ENCODE results near the gene OSM. TPM values are rescaled to one million over a fixed set of nuclear protein-coding genes. Genes with fewer than 3 reads are reported as not detected.

Gene OSM
- total RNA-seq, result 10 to 100 TPM; 15.5 to 38.7 TPM

DNA sequence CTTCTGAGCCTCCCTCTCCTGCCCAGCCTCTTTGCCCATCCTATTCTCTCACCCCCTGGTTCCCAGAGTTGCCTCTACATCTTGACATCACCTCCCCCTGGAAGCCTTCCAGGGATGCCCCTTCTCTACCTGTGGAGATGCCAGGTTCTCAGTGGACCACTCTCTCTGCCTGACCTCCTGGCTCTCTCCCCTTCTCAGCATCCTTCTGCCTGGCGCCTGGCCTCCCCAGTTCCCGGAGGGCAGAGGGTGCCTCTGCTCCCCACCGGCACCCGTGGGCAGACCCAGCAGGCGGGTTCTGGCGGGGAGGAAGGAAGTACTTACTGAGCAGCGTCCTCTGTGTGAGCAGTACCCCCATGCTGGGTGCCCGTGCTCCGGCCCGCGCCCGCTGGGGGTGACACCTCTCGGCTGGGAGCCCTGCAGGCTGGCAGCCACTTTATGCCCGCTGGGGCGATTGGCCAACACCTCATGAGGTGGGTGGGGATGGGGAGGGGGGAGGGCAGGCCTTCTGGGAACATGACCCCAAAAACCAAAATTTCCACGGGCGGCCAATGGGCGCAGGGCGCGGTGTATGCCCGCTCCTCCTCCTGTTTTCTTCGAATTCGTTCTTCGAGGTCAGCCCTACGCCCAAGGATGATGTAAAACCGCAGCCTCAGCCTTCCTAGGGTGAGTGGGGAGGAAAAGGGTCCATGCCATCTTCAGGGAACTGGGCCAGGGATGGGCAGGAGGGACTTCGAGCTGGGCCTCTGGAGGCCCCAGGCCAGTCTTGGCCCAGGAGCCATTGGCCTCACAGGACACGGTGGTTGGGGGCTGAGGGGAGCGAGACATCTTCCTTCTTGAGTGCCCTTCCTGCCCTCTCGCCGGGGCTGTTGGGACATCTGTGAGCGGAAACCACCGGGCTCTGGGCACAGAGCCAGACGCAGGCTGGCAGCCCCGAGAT, at the start of gene OSM:
Gene OSM (minus strand): TSS at position 407 of the 937 bp plus-strand sequence. CDS start 52 bp downstream, at position 355.
- peak within 1 kb of the TSS; percentile 94 to 97 for H3K27ac Mint-ChIP-seq
- peak within 1 kb of the TSS; percentile 91 for H3K4me3 Mint-ChIP-seq
- no peaks in the 10 kb centered on the region for H3K9me3 Mint-ChIP-seq
- peaks cover 31 to 42% of the 10 kb centered on the region in 2 donors for H3K4me1 Mint-ChIP-seq (ENCODE audit: low read depth in 2 of 2)
- peak; percentile 64 to 72 for ATAC-seq
- DNase-seq (ENCODE audit: low spot score), result peak; percentile 85
- no peaks in the 10 kb centered on the region for H3K27me3 Mint-ChIP-seq
- no peaks in the 10 kb centered on the region for H3K36me3 Mint-ChIP-seq

DNA sequence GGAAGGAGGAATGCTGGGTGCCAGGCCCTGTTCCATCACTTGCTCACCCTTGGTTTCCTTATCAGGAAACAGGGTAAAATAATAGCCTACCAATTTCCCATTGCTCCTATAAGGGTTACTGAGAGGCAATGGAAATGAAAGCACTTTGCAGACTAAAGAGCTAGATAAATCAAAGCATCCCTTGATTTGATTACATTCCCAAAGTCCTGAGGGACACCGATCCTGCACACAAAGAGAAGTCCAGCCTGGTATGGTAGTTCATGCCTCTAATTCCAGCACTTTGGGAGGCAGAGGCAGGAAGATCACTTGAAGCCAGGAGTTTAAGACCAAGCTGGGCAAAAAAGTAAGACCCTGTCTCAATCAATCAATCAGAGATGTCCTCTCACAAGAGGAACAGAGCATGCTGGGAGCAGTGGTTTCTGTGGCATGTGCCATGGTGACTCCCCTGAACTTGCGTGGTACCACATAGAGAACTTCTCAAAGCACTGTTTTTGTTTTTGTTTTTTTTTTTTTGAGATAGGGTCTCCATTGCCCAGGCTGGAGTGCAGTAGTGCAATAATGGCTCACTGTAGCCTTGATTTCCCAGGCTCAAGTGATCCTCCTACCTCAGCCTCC, 49.4 kb upstream of the OSM start:
- Mint-ChIP-seq H3K27ac (peak overlapping the region; percentile 74 to 83), H3K4me3 (no peak overlapping the region), H3K9me3 (no peaks in the 10 kb centered on the region), H3K27me3 (no peaks in the 10 kb centered on the region), H3K36me3 (no peaks in the 10 kb centered on the region), H3K4me1 (ENCODE audit: low read depth in 2 of 2) (peaks cover 76 to 80% of the 10 kb centered on the region in 2 donors)
- ATAC-seq, result no peak
- no peak for DNase-seq (ENCODE audit: low spot score)

DNA sequence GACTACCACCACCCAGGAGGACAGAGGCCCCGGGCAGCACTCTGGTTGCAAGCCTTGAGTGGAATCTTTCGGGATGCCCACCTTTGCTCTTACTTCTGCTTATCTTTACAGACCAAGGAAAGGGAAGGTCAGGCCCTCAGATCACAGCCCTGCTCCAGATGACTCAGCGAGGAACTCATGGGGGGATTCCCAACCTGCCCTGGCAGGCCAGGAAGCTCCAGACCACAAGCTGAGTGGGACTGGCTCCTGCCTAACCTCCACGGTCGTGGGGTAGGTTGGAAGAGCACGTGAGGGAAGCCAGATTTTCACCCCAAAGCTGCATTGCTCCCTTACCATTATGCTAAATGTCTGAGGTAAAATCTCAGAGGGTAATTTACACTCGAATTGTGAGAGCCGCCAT, 48.3 kb upstream of the OSM start:
- ATAC-seq (peak; percentile 82 to 89), DNase-seq (ENCODE audit: low spot score) (peak; percentile 76)
- H3K27ac Mint-ChIP-seq, result peak overlapping the region; percentile 74 to 83
- no peaks in the 10 kb centered on the region for H3K36me3 Mint-ChIP-seq
- H3K9me3 Mint-ChIP-seq, result no peaks in the 10 kb centered on the region
- peak overlapping the region; percentile 59 for H3K4me3 Mint-ChIP-seq
- peaks cover 78 to 82% of the 10 kb centered on the region in 2 donors for H3K4me1 Mint-ChIP-seq (ENCODE audit: low read depth in 2 of 2)
- no peaks in the 10 kb centered on the region for H3K27me3 Mint-ChIP-seq

DNA sequence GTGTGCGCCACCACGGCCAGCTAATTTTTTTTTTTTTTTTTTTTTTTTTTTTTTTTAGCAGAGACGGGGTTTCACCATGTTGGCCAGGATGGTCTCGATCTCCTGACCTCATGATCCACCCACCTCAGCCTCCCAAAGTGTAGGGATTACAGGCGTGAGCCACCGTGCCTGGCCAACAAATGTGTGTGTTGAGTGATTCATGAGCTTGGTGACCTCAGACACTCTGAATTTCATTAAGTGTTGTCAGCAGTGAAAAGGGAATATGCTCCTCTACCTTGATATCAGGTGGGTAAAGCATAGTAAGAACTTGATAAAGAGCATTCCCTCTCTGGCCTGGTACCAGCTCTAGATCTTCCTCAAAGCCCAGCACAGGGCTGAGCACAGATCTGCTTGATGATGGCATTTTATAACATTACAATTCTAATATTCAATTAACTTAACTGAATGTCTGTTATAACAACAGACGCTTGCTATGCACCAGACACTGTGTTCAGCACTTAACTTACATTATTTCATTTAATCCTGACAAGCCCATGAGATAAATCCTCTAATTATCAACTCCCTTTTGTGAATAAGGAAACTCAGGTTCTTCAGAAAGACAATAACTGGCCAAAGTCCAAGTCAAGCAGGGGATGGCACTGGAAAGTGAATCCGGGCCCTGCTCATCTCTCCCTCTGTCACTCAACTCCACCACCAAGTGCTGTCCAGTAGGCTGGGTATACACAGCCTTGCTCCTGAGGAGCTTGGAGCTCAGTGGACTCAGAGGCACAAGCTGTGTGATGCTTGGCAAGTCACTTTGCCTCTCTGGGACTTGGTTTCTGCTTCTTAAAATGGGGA, 47.1 kb upstream of the OSM start:
- Mint-ChIP-seq H3K9me3 (no peaks in the 10 kb centered on the region), H3K36me3 (no peaks in the 10 kb centered on the region), H3K4me1 (ENCODE audit: low read depth in 2 of 2) (peaks cover 73 to 77% of the 10 kb centered on the region in 2 donors), H3K4me3 (peak overlapping the region; percentile 59), H3K27me3 (no peaks in the 10 kb centered on the region), H3K27ac (peak overlapping the region; percentile 74 to 83)
- no peak for DNase-seq (ENCODE audit: low spot score)
- no peak for ATAC-seq

DNA sequence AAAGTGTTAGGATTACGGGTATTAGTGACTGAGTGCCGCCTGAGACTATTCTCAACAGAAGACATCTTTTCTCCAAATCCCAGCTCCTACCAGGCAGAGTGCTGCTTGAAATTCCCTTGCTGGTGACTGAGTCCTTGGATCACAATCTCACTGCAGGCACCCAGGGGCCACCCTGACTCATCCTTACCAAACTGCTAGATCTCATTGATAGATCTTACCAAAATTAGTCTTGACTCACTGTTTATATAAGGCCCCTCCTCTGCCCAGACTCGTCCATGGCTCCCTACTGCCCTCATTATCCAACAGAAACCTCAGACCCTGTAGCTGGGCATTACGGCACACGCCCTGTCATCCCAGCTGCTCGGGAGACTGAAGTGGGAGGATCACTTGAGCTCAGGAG, 45.4 kb upstream of the OSM start:
- Mint-ChIP-seq H3K9me3 (no peaks in the 10 kb centered on the region), H3K27me3 (no peaks in the 10 kb centered on the region), H3K36me3 (no peaks in the 10 kb centered on the region), H3K4me3 (no peak overlapping the region), H3K4me1 (ENCODE audit: low read depth in 2 of 2) (peaks cover 75 to 77% of the 10 kb centered on the region in 2 donors), H3K27ac (peak overlapping the region; percentile 35 to 61)
- no peak for ATAC-seq
- DNase-seq (ENCODE audit: low spot score), result no peak

DNA sequence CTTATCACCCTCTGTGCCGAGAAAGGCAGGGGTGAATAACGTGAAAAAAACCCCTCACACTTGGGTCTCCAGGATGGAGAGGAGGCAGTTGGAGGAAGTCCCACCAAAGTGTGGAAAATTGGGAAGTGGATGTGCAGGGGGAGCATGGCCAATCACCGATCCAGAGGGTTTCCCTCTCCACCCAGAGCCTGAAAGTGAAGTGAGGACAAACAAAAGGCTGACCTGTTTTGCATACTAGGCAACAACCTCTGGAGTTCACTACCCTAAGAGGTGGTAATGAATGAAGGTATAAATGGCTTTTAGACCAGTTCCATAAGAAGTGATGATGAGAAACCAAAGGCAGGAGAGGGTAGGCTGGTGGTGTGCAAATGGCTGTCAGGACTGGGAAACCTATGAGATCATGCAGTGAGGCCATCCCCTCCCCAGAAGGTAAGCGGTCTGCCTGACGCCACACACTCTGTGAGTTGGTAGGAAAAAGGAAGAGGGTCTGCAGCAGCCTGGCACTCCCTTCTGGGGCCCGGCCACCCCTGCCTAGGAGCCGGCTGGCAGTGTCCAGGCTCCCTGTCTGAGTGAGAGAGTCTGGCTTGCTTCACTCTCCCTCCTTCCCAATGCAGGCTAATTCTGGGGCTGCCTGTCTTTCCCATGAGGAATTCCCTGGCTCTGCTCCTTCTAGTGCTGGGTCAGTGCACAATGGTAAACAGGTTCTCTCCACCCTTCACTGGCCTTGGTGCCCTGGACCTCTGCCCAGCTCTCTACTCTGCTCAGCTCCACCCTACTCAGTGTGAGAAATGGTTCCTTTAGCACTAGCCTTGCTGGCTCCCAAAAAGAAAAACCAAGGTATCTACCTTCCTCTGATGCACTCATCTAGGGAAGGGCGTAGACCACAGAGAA, 44.5 kb upstream of the OSM start:
- H3K27ac Mint-ChIP-seq, result peak overlapping the region; percentile 35 to 97
- H3K9me3 Mint-ChIP-seq, result no peaks in the 10 kb centered on the region
- H3K4me1 Mint-ChIP-seq (ENCODE audit: low read depth in 2 of 2), result peaks cover 79 to 81% of the 10 kb centered on the region in 2 donors
- H3K4me3 Mint-ChIP-seq, result no peak overlapping the region
- DNase-seq (ENCODE audit: low spot score) (no peak), ATAC-seq (no peak)
- no peaks in the 10 kb centered on the region for H3K27me3 Mint-ChIP-seq
- H3K36me3 Mint-ChIP-seq, result no peaks in the 10 kb centered on the region

DNA sequence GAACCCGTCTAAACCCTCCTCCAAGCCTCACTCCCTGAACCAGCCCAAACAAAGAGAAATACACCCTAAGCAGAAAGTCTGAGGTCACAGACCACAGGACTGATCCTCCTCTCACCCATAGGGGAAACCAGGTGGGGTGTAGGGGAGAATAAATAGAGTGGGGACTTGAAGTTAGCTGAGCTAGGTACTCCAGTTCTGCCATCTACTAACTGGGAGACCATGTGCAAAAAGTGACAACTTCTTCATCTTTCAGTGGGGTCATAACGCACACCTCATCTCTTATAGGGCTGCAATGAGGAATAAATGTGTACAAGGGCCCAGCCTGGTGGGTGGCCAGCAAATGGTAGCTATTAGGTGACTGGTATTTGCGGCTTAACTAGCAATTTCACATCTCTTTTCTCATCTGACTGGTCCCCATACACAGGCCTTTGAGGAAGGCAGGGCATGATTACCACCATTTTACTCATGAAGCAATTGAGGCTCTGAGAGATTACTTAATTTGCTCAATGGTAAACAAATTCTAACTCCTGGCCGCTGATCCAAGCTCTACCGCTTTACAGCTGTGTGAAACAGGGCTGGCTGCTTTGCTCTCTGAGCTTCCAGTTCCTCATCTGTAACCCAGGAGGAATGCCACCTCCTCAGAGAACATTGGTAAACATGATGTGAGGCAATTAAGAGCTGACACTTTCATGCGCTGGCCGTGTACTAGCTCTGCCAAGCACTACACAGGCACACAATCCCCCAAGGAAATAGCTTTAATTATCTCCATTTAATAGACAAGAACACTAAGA, 43.5 kb upstream of the OSM start:
- Mint-ChIP-seq H3K36me3 (no peaks in the 10 kb centered on the region), H3K4me3 (no peak overlapping the region), H3K4me1 (ENCODE audit: low read depth in 2 of 2) (peaks cover 79 to 81% of the 10 kb centered on the region in 2 donors), H3K27me3 (no peaks in the 10 kb centered on the region), H3K9me3 (no peaks in the 10 kb centered on the region), H3K27ac (peak overlapping the region; percentile 35 to 97)
- no peak for DNase-seq (ENCODE audit: low spot score)
- ATAC-seq, result no peak

DNA sequence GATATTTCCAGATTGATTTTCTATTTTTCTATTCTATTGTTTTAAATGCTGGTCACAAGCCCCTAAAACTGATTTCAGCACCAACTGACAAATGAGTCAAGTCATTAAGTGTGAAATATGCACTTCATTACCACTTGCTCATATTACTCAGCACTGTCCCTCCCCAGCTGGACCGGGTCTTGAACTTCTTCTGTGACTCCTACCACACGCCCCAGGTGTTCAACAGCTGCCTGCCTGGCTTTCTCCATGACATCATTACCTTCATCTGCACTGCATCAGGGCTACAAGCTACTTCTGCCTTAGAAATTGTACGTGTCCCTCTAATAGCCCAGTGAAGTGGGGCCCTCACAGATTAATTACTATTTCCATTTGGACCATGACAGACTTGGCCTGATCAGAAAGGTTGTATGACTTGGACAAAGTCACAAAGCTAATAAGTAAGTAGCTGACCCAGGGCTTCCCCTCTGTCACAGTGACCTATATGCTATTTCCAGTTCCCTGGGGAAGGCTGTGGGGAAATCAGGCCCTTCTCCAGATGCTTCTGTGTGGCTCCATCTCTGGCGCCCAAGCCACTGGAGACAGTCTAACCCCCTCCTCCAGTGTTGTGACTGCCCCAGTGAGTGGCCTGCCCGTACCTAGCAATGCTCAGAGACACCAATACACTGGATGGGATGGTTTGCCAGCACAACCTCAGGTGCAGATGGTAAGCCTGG, 42.0 kb upstream of the OSM start:
- no peak for DNase-seq (ENCODE audit: low spot score)
- ATAC-seq, result no peak
- Mint-ChIP-seq H3K4me1 (ENCODE audit: low read depth in 2 of 2) (peaks cover 79 to 80% of the 10 kb centered on the region in 2 donors), H3K27ac (peak overlapping the region; percentile 91 to 97), H3K27me3 (no peaks in the 10 kb centered on the region), H3K4me3 (peak overlapping the region; percentile 17), H3K9me3 (no peaks in the 10 kb centered on the region), H3K36me3 (no peaks in the 10 kb centered on the region)

DNA sequence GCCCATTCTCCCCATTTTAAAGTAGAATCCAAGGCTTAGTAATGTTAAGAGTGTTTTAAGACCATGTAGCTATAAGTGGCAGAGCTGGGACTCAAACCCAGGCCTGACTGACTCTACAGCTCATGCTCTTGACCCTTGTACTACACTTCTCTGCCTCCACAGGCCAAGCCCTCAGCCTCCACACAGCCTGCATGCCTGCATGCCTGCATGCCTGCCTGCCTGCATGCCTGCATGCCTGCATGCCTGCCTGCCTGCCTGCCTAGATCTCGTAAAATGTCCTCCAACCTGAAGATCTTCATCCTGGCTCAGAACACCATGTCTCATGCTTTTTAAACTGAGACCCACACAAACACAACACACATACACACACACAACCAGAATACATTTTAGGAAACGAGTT, 41.4 kb upstream of the OSM start:
- H3K36me3 Mint-ChIP-seq, result no peaks in the 10 kb centered on the region
- H3K27ac Mint-ChIP-seq, result peak overlapping the region; percentile 91 to 97
- H3K4me1 Mint-ChIP-seq (ENCODE audit: low read depth in 2 of 2), result peaks cover 83 to 84% of the 10 kb centered on the region in 2 donors
- DNase-seq (ENCODE audit: low spot score), result no peak
- H3K27me3 Mint-ChIP-seq, result no peaks in the 10 kb centered on the region
- no peak for ATAC-seq
- H3K4me3 Mint-ChIP-seq, result peak overlapping the region; percentile 17
- H3K9me3 Mint-ChIP-seq, result no peaks in the 10 kb centered on the region

DNA sequence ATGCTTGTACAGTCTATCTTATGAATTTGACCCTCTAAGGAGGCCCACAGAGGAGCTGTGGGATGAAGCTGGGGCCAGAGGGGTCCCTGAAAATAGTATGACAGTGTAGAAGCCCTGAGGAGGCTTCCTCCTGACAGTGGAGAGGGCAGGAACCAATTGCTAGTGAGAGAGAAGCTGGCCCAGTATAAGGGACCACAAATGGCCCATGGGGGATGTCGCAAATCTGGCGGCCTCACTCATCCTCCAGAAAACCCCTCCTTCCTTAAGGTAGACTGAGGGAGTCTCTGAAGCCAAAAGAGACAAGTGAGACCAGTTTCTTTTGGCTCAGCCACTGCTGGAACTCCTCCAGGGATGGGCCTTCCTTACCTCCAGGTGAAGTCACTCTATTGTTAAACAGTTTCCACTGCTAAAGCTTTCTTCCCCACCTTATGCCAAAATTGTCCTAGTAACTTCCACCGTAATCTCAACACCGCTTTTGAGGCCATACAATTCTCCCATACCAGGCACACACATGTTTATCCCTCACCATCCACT, 40.5 kb upstream of the OSM start:
- no peaks in the 10 kb centered on the region for H3K9me3 Mint-ChIP-seq
- H3K4me1 Mint-ChIP-seq (ENCODE audit: low read depth in 2 of 2), result peaks cover 83 to 84% of the 10 kb centered on the region in 2 donors
- H3K36me3 Mint-ChIP-seq, result no peaks in the 10 kb centered on the region
- H3K27ac Mint-ChIP-seq, result peak overlapping the region; percentile 91 to 97
- no peaks in the 10 kb centered on the region for H3K27me3 Mint-ChIP-seq
- ATAC-seq, result peak; percentile 33 to 43
- H3K4me3 Mint-ChIP-seq, result peak overlapping the region; percentile 83
- DNase-seq (ENCODE audit: low spot score), result no peak

DNA sequence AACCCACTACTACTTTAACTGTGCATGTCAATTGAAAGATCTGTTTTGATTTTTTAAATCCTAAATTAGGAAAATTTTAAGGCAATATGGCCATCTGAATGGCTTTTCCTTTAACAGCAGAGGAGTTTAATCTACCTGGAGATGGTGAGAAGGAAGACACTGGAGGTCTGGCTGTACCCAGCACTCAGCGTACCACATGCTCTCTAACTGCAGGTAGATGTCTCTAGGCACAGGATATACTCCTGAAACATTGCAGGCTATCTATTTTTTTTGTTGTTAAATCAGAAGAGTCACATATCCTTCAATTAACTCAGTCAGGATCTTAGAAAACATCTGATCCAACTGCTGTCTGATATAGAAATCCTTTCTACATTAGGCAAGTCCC, 40.0 kb upstream of the OSM start:
- DNase-seq (ENCODE audit: low spot score) (no peak), ATAC-seq (no peak)
- H3K27me3 Mint-ChIP-seq, result no peaks in the 10 kb centered on the region
- peak overlapping the region; percentile 91 to 97 for H3K27ac Mint-ChIP-seq
- H3K4me1 Mint-ChIP-seq (ENCODE audit: low read depth in 2 of 2), result peaks cover 81 to 83% of the 10 kb centered on the region in 2 donors
- H3K9me3 Mint-ChIP-seq, result no peaks in the 10 kb centered on the region
- H3K4me3 Mint-ChIP-seq, result peak overlapping the region; percentile 83
- no peaks in the 10 kb centered on the region for H3K36me3 Mint-ChIP-seq

All from natural killer cell treated with Interleukin-12 subunit alpha and Interleukin-12 subunit beta and Interleukin-15 and Interleukin-18, amount 100 ng/mL, for 72 hours (primary cell).